Stimulated activated CD8-positive, alpha-beta memory T cell treated with anti-CD3 and anti-CD28 coated beads, Interleukin-15, amount 100 ng/mL, for 4 hours (primary cell): ENCODE data around the gene SSR3.

Experiments used
- DNase-seq, 2 donors: peaks; one replicate each; pipeline ENCODE4 v3.0.0-alpha.2; 2020; ENCODE audit warnings: low read depth in 2 of 2

Gene SSR3

GRCh38 chr3:156536524-156537316, 18.2 kb downstream of the SSR3 start:
- DNase-seq = no peak

GRCh38 chr3:156535798-156536197, 19.1 kb downstream of the SSR3 start:
- DNase-seq = no peak

- DNase-seq = no peak
Observed at GRCh38 chr3:156535162-156535627, 19.7 kb downstream of the SSR3 start.

- DNase-seq = no peak
Observed at GRCh38 chr3:156533205-156533604, 21.7 kb downstream of the SSR3 start.

- DNase-seq = no peak
Observed at GRCh38 chr3:156532730-156533129, 22.2 kb downstream of the SSR3 start.

- no peak for DNase-seq
Observed at GRCh38 chr3:156530980-156531379, 23.9 kb downstream of the SSR3 start.

- no peak for DNase-seq
Observed at GRCh38 chr3:156527060-156527459, 27.9 kb downstream of the SSR3 start.

GRCh38 chr3:156525808-156526207, 29.1 kb downstream of the SSR3 start:
- no peak for DNase-seq

GRCh38 chr3:156522673-156523072, 32.2 kb downstream of the SSR3 start:
- no peak for DNase-seq

GRCh38 chr3:156519758-156520162, 35.2 kb downstream of the SSR3 start:
- DNase-seq = no peak

- no peak for DNase-seq
Observed at GRCh38 chr3:156518726-156519125, 36.2 kb downstream of the SSR3 start.

- no peak for DNase-seq
Observed at GRCh38 chr3:156516961-156517360, 38.0 kb downstream of the SSR3 start.

- DNase-seq = no peak
Observed at GRCh38 chr3:156516284-156516683, 38.6 kb downstream of the SSR3 start.

GRCh38 chr3:156513619-156514018, 41.3 kb downstream of the SSR3 start:
- DNase-seq = no peak

- DNase-seq = no peak
Observed at GRCh38 chr3:156511987-156512677, 42.8 kb downstream of the SSR3 start.

- DNase-seq = no peak
Observed at GRCh38 chr3:156509189-156510174, 45.4 kb downstream of the SSR3 start.

- DNase-seq = no peak
Observed at GRCh38 chr3:156507285-156507684, 47.6 kb downstream of the SSR3 start.

GRCh38 chr3:156498307-156498706, 56.6 kb downstream of the SSR3 start:
- DNase-seq = no peak

GRCh38 chr3:156497326-156497725, 57.6 kb downstream of the SSR3 start:
- DNase-seq = no peak

GRCh38 chr3:156495816-156496215, 59.1 kb downstream of the SSR3 start:
- DNase-seq = no peak

GRCh38 chr3:156493887-156494286, 61.0 kb downstream of the SSR3 start:
- no peak for DNase-seq

GRCh38 chr3:156492801-156493261, 62.1 kb downstream of the SSR3 start:
- DNase-seq = no peak
